GM23338 (cell line): ENCODE results near the gene PNPLA7.

Source experiments
- CREB1 ChIP-seq: fragments of 250-450 bp; sonication (Bioruptor Pico); IDR thresholded peaks from 2 replicates; pipeline ENCODE4 v1.5.0; 2020; ENCODE audit warnings: low read depth, mild to moderate bottlenecking, moderate library complexity
- EZH2 ChIP-seq: fragments of 200-600 bp; sonication (generic); IDR thresholded peaks from one replicate; pipeline ENCODE4 v1.8.0; 2017; ENCODE audit warnings: antibody characterized with exemption, mild to moderate bottlenecking, low read depth; ENCODE audit not compliant: unreplicated experiment
- EZH2phosphoT487 ChIP-seq: fragments of 200-600 bp; sonication (generic); IDR thresholded peaks from one replicate; pipeline ENCODE4 v1.8.1; 2018; ENCODE audit warnings: antibody characterized with exemption; ENCODE audit not compliant: unreplicated experiment
- JUNB ChIP-seq: IDR thresholded peaks from one replicate; pipeline ENCODE4 v1.6.1; 2016; ENCODE audit warnings: antibody characterized with exemption; ENCODE audit not compliant: unreplicated experiment
- NANOG ChIP-seq: IDR thresholded peaks from 2 replicates; pipeline ENCODE4 v1.6.1; 2016; ENCODE audit warnings: antibody characterized with exemption, borderline replicate concordance
- POLR2AphosphoS5 ChIP-seq: IDR thresholded peaks from 2 replicates; pipeline ENCODE4 v1.6.1; 2016; ENCODE audit warnings: antibody characterized with exemption, low read depth
- STAT1 ChIP-seq: IDR thresholded peaks from one replicate; pipeline ENCODE4 v1.6.1; 2016; ENCODE audit warnings: antibody characterized with exemption; ENCODE audit not compliant: unreplicated experiment
- ZNF114 ChIP-seq: fragments of 250-450 bp; sonication (Bioruptor Pico); IDR thresholded peaks from 2 replicates; pipeline ENCODE4 v1.5.0; 2020; ENCODE audit warnings: mild to moderate bottlenecking, moderate library complexity
- ZNF331 ChIP-seq: fragments of 250-450 bp; sonication (Bioruptor Pico); IDR thresholded peaks from 2 replicates; pipeline ENCODE4 v1.5.0; 2020; ENCODE audit warnings: low read depth, mild to moderate bottlenecking, moderate library complexity
- TF ChIP-seq, protein P1 (sequence below), 2 experiments: fragments of 200-600 bp in 1 of 2; sonication (generic) in 1 of 2; conservative IDR thresholded peaks; 2 replicates each; pipeline versions ENCODE4 v1.5.1 to v1.6.1; 2016 to 2017; ENCODE audit warnings: antibody characterized with exemption in 2 of 2, low read depth in 2 of 2, mild to moderate bottlenecking in 2 of 2, moderate library complexity in 1 of 2
- TF ChIP-seq, protein P2 (sequence below): IDR thresholded peaks from one replicate; pipeline ENCODE4 v1.6.1; 2018; ENCODE audit warnings: antibody characterized with exemption; ENCODE audit not compliant: unreplicated experiment
- TF ChIP-seq, protein P3 (sequence below): fragments of 250-450 bp; sonication (Bioruptor Pico); IDR thresholded peaks from 2 replicates; pipeline ENCODE4 v1.5.0; 2020; ENCODE audit warnings: mild to moderate bottlenecking, moderate library complexity
- TF ChIP-seq, protein P4 (sequence below): IDR thresholded peaks from 2 replicates; pipeline ENCODE4 v1.6.1; 2016; ENCODE audit warnings: antibody characterized with exemption

DNA sequence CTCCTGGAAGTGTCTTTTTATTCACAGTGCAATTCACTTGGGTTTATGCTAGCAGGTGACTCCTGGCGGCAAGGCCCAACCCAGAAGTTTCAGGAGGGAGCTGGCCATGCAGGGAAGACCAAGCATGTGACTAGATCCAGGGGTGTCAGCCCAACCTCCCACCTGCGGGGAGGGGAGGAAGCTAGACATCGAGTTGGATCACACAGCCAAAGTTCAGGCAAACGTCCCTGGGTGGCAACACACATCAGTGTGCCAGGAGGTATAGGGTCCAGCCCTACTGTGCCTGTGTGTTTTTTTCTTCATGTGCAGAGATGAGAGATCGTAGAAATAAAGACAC is 25.3 kb downstream of the PNPLA7 start:
- TF ChIP-seq, protein P1, sequence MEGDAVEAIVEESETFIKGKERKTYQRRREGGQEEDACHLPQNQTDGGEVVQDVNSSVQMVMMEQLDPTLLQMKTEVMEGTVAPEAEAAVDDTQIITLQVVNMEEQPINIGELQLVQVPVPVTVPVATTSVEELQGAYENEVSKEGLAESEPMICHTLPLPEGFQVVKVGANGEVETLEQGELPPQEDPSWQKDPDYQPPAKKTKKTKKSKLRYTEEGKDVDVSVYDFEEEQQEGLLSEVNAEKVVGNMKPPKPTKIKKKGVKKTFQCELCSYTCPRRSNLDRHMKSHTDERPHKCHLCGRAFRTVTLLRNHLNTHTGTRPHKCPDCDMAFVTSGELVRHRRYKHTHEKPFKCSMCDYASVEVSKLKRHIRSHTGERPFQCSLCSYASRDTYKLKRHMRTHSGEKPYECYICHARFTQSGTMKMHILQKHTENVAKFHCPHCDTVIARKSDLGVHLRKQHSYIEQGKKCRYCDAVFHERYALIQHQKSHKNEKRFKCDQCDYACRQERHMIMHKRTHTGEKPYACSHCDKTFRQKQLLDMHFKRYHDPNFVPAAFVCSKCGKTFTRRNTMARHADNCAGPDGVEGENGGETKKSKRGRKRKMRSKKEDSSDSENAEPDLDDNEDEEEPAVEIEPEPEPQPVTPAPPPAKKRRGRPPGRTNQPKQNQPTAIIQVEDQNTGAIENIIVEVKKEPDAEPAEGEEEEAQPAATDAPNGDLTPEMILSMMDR (conservative IDR thresholded peaks at IDR 0.05; ENCODE audit: low read depth in 2 of 2), result no peak
- TF ChIP-seq, protein P2, sequence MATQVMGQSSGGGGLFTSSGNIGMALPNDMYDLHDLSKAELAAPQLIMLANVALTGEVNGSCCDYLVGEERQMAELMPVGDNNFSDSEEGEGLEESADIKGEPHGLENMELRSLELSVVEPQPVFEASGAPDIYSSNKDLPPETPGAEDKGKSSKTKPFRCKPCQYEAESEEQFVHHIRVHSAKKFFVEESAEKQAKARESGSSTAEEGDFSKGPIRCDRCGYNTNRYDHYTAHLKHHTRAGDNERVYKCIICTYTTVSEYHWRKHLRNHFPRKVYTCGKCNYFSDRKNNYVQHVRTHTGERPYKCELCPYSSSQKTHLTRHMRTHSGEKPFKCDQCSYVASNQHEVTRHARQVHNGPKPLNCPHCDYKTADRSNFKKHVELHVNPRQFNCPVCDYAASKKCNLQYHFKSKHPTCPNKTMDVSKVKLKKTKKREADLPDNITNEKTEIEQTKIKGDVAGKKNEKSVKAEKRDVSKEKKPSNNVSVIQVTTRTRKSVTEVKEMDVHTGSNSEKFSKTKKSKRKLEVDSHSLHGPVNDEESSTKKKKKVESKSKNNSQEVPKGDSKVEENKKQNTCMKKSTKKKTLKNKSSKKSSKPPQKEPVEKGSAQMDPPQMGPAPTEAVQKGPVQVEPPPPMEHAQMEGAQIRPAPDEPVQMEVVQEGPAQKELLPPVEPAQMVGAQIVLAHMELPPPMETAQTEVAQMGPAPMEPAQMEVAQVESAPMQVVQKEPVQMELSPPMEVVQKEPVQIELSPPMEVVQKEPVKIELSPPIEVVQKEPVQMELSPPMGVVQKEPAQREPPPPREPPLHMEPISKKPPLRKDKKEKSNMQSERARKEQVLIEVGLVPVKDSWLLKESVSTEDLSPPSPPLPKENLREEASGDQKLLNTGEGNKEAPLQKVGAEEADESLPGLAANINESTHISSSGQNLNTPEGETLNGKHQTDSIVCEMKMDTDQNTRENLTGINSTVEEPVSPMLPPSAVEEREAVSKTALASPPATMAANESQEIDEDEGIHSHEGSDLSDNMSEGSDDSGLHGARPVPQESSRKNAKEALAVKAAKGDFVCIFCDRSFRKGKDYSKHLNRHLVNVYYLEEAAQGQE, result no peak
- TF ChIP-seq POLR2AphosphoS5 (no peak), CREB1 (CRISPR knock-in tag) (no peak), EZH2 (no peak), EZH2phosphoT487 (no peak), JUNB (no peak), ZNF331 (CRISPR knock-in tag) (no peak), STAT1 (no peak), NANOG (no peak), ZNF114 (no peak)
- TF ChIP-seq, protein P3, sequence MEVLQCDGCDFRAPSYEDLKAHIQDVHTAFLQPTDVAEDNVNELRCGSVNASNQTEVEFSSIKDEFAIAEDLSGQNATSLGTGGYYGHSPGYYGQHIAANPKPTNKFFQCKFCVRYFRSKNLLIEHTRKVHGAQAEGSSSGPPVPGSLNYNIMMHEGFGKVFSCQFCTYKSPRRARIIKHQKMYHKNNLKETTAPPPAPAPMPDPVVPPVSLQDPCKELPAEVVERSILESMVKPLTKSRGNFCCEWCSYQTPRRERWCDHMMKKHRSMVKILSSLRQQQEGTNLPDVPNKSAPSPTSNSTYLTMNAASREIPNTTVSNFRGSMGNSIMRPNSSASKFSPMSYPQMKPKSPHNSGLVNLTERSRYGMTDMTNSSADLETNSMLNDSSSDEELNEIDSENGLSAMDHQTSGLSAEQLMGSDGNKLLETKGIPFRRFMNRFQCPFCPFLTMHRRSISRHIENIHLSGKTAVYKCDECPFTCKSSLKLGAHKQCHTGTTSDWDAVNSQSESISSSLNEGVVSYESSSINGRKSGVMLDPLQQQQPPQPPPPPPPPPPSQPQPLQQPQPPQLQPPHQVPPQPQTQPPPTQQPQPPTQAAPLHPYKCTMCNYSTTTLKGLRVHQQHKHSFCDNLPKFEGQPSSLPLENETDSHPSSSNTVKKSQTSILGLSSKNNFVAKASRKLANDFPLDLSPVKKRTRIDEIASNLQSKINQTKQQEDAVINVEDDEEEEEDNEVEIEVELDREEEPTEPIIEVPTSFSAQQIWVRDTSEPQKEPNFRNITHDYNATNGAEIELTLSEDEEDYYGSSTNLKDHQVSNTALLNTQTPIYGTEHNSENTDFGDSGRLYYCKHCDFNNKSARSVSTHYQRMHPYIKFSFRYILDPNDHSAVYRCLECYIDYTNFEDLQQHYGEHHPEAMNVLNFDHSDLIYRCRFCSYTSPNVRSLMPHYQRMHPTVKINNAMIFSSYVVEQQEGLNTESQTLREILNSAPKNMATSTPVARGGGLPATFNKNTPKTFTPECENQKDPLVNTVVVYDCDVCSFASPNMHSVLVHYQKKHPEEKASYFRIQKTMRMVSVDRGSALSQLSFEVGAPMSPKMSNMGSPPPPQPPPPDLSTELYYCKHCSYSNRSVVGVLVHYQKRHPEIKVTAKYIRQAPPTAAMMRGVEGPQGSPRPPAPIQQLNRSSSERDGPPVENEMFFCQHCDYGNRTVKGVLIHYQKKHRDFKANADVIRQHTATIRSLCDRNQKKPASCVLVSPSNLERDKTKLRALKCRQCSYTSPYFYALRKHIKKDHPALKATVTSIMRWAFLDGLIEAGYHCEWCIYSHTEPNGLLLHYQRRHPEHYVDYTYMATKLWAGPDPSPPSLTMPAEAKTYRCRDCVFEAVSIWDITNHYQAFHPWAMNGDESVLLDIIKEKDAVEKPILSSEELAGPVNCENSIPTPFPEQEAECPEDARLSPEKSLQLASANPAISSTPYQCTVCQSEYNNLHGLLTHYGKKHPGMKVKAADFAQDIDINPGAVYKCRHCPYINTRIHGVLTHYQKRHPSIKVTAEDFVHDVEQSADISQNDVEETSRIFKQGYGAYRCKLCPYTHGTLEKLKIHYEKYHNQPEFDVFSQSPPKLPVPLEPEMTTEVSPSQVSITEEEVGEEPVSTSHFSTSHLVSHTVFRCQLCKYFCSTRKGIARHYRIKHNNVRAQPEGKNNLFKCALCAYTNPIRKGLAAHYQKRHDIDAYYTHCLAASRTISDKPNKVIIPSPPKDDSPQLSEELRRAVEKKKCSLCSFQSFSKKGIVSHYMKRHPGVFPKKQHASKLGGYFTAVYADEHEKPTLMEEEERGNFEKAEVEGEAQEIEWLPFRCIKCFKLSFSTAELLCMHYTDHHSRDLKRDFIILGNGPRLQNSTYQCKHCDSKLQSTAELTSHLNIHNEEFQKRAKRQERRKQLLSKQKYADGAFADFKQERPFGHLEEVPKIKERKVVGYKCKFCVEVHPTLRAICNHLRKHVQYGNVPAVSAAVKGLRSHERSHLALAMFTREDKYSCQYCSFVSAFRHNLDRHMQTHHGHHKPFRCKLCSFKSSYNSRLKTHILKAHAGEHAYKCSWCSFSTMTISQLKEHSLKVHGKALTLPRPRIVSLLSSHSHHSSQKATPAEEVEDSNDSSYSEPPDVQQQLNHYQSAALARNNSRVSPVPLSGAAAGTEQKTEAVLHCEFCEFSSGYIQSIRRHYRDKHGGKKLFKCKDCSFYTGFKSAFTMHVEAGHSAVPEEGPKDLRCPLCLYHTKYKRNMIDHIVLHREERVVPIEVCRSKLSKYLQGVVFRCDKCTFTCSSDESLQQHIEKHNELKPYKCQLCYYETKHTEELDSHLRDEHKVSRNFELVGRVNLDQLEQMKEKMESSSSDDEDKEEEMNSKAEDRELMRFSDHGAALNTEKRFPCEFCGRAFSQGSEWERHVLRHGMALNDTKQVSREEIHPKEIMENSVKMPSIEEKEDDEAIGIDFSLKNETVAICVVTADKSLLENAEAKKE, result no peak
- TF ChIP-seq, protein P4, sequence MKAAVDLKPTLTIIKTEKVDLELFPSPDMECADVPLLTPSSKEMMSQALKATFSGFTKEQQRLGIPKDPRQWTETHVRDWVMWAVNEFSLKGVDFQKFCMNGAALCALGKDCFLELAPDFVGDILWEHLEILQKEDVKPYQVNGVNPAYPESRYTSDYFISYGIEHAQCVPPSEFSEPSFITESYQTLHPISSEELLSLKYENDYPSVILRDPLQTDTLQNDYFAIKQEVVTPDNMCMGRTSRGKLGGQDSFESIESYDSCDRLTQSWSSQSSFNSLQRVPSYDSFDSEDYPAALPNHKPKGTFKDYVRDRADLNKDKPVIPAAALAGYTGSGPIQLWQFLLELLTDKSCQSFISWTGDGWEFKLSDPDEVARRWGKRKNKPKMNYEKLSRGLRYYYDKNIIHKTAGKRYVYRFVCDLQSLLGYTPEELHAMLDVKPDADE, result no peak
